Astrocyte of the cerebellum (primary cell): ENCODE measurements around the gene PEPD.
"Not testable (repeated sequence)": the region's sequence is repeated elsewhere in the genome, so short reads cannot be mapped to it uniquely, and the experiment has no call there.

Source experiments
- DNase-seq: peaks from one replicate; pipeline ENCODE4 v3.0.0-alpha.2; 2011; ENCODE audit warnings: low read depth
- H3K4me3 ChIP-seq: 2 replicates; pipeline ENCODE4 v1.5.1; 2011; ENCODE audit warnings: mild to moderate bottlenecking, low read depth, low read length, moderate library complexity
- CTCF ChIP-seq: IDR thresholded peaks from 2 replicates; pipeline ENCODE4 v1.5.1; 2012; ENCODE audit warnings: low read length, low read depth, moderate library complexity, mild to moderate bottlenecking; ENCODE audit errors: missing control alignments
- in situ Hi-C: cut with HindIII; loops from 2 replicates; pipeline ENCODE4 v1.10.0; 2017; ENCODE audit warnings: low sequenced_read_pairs

Gene PEPD

GRCh38 chr19:33486936-33487811, 34.4 kb downstream of the PEPD start:
- DNase-seq: no peak
- no peak overlapping the region for H3K4me3 ChIP-seq
- TF ChIP-seq CTCF: no peak
- in situ Hi-C loops: no loop called here

DNA sequence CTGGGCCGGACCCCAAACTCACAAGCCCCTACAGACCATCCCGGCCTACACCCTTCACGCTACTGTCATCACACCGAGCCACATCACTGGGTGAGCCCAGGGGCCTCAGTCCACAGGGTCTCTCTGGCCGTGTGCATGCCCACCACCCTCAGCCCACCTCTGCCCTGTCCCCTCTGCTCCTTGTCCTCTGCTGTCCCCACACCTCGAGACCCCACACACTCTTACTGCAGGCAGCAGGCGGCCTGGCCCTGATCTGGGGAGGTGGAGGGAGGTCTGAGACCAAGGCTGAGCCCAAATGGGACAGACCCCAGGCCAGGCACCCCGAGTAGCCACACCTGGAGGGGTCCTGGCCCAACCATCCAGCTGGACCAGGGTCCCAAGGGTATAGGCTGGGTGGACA, 35.2 kb downstream of the PEPD start:
- TF ChIP-seq CTCF: no peak
- in situ Hi-C loops: no loop called here
- DNase-seq: no peak
- no peak overlapping the region for H3K4me3 ChIP-seq

GRCh38 chr19:33484226-33484774, 37.3 kb downstream of the PEPD start:
- in situ Hi-C loops: no loop called here
- no peak for TF ChIP-seq CTCF
- DNase-seq: no peak

GRCh38 chr19:33482476-33482875, 39.1 kb downstream of the PEPD start:
- in situ Hi-C loops: no loop called here
- DNase-seq: peak; percentile 5
- H3K4me3 ChIP-seq: no peak overlapping the region
- no peak for TF ChIP-seq CTCF

More at GRCh38 chr19:33484226-33484774, 37.3 kb downstream of the PEPD start:
- H3K4me3 ChIP-seq: no peak overlapping the region

DNA sequence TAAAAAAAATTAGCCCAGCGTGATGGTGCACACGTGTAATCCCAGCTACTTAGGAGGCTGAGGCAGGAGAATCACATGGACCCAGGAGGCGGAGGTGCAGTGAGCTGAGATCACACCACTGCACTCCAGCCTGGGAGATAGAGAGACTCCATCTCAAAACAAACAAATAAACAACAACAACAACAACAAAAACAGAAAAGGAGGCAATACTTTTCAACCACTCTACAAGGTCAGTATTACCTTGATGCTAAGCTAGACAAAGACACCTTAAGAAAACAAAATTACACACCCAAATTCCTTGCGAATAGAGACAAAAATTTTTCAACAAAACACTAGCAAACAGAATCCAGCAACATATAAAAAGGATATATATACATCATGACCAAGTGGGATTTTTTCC, 39.7 kb downstream of the PEPD start:
- no peak for DNase-seq
- in situ Hi-C loops: no loop called here
- no peak for TF ChIP-seq CTCF

DNA sequence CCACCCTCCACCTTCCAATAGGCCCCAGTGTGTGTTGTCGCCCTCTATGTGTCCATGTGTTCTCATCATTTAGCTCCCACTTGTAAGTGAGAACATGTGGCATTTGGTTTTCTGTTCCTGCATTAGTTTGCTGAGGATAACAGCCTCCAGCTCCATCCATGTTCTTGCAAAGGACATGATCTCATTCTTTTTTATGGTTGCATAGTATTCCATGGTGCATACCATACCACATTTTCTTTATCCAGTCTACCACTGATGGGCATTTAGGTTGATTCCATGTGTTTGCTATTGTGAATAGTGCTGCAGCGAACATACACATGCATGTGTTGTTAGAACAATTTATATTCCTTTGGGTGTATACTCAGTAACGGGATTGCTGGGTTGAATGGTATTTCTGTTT, 42.0 kb downstream of the PEPD start:
- not testable (repeated sequence) for DNase-seq

More for the DNA sequence above, 39.7 kb downstream of the PEPD start:
- no peak overlapping the region for H3K4me3 ChIP-seq

DNA sequence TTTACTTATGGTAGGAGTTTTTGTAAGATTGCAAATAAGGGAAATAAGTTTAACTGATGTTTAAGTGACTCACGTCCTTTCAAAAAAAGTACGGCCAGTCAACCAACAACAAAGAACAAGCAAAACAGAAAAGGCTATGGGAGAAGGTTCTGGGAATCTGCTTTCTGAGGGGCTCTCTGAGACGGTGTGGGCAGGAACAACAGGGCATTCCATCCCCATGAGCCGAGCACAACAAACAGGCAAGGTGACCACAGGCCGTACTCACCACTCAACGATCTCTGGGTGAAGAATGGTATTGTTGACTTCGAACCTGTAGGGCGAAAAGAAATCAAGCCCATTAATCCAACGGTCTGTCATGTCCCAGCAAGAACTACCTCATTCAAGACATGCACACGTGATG, 43.8 kb downstream of the PEPD start:
- DNase-seq: peak; percentile 31
- in situ Hi-C loops: no loop called here
- TF ChIP-seq CTCF: no peak
- no peak overlapping the region for H3K4me3 ChIP-seq

More for the DNA sequence above, 42.0 kb downstream of the PEPD start:
- H3K4me3 ChIP-seq, in situ Hi-C loops: not testable (repeated sequence)
